Activated gamma-delta T cell treated with Interleukin-2 at 50 U/mL for 16 hours (primary cell): Measurements from ENCODE around the gene DNAJB5.
"Not testable (repeated sequence)": the region's sequence is repeated elsewhere in the genome, so short reads cannot be mapped to it uniquely, and the experiment has no call there.

ENCODE experiments used
- DNase-seq: peaks from one replicate; pipeline ENCODE4 v3.0.0-alpha.2; 2020

The DNAJB5 gene

DNA sequence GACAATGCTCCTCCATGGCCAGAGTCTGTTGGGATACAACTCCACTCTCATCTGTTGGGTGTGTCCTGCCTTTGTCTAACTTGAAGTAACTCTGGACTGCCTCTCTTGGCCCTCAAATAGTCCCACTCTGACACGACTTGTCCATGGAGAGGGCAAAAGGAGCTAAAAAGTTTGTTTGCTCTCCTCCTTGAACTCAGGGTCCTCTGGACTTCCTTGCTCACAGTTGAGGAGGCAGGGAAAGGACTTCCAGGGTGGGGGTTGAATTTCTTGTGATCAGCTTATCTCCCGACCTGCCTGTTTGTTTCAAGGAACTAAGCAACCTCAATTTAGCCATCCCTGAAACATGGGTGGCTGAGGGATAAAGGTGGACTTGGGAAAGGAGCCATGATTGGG, 11.7 kb downstream of the DNAJB5 start:
- DNase-seq, result no peak

DNA sequence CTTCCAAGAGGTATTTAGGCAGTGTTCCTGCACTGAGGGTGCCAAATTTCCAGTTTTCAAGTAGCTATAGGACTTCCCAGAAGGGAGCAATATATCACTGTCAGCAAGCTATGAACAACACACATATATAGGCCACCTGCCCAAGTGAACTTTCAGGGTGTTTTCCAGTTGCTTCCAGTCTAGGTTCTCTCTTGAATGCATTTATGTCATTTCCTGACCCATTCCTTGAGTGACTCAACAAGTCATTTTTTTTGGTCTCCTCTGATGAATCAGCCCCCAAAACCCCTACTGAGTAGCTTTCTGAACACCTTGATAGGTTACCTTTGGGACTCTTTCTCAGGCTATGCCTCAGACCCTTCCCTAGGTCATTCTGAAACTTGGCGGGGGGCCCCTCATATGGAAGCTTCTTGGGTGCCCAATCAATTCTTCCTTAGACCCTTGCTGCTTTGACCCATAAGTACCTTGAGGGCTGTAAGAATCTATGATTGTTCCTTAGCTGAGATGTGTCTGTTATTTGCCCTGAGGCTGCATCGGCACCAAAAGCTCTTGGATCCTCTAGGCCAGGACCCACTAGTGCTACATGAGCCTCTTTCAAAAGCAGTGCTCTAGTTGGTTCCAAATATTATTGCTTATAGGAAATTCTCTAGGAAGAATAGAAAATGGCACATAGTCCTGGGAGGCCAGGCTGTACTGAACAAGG, 12.4 kb downstream of the DNAJB5 start:
- no peak for DNase-seq

- DNase-seq, result no peak
Measured at GRCh38 chr9:35002623-35003022, 13.1 kb downstream of the DNAJB5 start.

GRCh38 chr9:35004299-35004698, 14.8 kb downstream of the DNAJB5 start:
- DNase-seq, result not testable (repeated sequence)

DNA sequence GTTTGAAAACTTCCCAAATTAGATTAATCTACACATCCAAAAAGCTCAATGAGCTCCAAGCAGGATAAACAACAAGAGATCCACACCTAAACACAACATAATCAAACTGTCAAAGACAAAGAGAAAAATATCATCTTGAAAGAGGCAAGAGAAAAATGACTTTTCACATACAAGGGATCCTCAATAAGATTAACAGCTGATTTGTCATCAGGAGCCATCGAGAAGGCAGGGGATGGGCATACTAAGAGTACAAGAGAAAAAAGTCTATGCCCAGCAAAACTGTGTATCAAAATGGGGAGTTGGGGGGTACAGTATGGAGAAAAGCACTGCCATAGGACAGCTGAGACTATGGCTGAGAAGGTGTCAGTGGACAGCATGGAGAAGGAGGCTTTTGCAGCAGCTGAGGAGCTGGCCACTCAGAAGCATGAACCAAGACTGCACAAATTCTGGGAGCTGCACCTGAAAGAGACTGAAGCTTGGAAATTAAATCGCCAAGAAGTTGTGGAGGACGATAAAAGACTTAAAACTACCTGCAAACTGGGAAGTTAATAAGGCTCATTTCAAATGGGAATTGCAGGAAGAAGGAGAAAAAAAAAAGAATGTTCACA, 20.9 kb downstream of the DNAJB5 start:
- DNase-seq, result no peak

DNA sequence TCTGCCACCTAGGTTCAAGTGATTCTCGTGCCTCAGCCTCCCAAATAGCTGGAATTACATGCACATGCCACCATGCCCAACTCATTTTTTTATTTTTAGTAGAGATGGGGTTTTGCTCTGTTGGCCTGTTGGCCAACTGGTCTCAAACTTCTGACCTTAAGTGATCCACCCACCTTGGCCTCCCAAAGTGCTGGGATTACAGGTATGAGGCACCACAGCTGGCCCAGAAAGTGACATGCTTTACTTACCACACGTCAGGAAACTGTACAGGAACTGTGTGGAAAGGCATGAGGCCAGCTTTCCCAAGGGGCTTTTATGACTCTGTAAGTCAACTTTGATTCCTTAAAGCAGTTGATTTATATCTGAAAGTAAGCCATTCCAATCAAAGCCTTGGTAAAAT, 25.0 kb downstream of the DNAJB5 start:
- DNase-seq, result no peak

GRCh38 chr9:35023443-35023842, 33.9 kb downstream of the DNAJB5 start:
- not testable (repeated sequence) for DNase-seq

DNA sequence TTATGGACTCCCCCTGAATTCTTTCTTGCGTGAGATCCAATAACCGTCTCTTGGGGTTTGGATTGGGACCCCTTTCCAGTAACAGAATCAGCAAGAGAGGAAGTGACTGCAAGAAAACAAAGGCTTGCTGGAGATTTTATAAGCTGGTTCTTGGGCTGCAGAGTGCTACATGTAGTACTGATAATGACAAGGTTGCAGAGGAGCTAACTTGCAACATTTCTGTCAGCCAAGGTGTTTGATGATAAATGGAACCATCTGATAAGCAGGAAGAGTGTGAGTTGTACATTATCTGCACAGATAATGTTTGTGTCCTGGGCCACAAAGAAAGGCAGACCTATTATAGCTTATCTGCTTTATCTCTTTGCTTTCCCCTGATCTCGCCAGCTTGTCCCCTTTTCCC, 37.1 kb downstream of the DNAJB5 start:
- DNase-seq, result no peak

- DNase-seq, result no peak
Measured at GRCh38 chr9:35027374-35027773, 37.8 kb downstream of the DNAJB5 start.

DNA sequence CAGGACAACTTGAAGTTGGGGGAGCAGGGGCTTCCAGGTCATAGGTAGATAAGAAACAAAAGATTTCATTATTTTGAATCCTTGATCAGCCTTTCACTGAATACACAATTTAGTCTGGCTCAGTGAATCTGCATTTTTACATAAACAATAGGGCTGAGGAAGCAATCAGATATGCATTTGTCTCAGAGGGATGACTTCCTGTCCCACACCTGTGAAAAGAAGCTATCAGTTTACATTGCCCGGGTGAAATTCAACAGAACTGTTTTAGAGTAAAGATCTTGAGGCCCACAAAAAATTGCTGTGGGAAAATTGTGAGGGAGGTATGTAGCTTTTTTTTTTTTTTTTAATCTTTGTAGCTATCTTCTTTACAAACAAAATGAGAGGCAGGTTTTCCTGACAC, 38.3 kb downstream of the DNAJB5 start:
- DNase-seq, result no peak

- no peak for DNase-seq
Measured at GRCh38 chr9:35028341-35028740, 38.8 kb downstream of the DNAJB5 start.

- DNase-seq, result no peak
Measured at GRCh38 chr9:35029241-35029640, 39.7 kb downstream of the DNAJB5 start.

- no peak for DNase-seq
Measured at GRCh38 chr9:35029852-35030251, 40.3 kb downstream of the DNAJB5 start.

DNA sequence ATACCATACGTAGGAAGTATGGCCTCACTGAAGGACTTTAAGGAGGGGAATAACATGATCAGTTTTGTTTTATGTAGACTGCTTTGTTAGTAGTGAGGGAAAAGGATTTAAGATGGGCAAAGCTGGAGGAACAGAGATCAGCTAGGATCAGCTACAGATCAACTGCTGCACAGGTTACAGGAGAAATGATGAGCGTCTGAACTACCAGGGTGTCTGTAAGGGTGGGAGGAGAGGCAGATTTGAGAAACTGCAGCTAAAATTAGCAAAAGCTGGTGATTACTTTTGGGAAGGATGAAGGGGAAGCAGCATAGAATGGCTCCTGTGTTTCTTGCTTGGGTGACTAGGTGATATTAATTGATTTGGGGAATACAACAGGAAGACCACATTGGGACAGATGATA, 43.6 kb downstream of the DNAJB5 start:
- no peak for DNase-seq

GRCh38 chr9:35035851-35036701, 46.5 kb downstream of the DNAJB5 start:
- DNase-seq, result peak; percentile 11

DNA sequence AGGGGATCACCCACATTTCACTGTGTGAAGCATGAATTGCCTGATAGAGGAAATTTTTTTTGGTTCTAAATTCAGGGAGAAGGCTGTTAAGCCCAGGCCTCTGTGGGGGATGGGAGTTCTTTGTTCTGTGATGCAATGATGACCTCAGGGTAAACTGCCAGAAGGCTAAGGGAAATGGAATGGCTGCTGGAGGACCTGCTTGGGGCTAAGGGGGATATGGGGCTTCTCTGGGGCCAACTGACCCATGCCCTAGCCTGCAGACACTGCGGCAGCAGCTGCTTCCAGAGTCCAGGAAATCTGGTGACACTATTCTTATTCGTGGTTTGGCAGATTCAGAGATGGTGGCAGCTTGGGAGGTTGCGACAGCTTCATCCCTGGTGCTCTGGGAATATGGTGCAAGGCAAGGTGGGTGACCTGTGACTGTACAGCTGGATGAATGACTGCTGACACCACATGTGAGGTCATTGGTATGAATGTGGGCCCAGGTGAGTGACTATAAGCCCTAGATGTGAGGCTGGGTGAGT, 52.6 kb downstream of the DNAJB5 start:
- no peak for DNase-seq

DNA sequence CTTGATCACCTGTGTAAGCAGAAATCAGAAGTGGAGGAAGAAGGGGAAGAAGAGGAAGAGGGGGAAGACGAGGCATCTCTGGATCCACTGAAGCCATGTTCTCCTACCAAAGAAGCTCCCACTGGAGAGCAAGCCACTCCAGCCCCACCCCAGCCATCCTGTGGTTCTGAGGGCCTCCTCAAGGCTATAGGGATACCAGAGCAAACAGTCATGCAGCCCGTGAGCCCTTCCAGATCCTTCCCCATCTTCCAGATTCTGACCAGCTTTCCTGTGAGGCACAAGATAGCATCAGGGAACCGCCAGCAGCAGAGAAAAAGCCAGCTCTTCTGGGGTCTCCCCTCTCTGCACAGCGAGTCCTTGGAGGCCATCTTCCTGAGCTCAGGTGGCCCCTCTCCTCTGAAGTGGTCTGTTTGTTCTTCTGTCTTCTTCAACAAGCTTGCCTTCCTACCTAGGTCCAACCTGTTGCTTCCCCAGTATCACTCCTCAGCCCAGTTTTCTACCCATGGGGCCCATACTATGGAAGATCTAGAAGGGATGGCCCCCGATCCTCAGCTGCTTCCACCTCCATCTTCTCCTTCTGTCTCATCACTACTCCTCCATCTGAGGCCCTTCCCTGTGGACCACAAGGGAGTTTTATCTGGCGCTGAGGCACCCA, 53.5 kb downstream of the DNAJB5 start:
- DNase-seq, result no peak

GRCh38 chr9:35044071-35044470, 54.5 kb downstream of the DNAJB5 start:
- DNase-seq, result no peak
